HG02678 (cell line): Measurements from ENCODE around the gene AP4E1.
"Not testable (repeated sequence)": the region's sequence is repeated elsewhere in the genome, so short reads cannot be mapped to it uniquely, and the experiment has no call there.

Experiments
- ATAC-seq: cut with Tn5 transposase; IDR thresholded peaks from one replicate; pipeline ENCODE4 v1.9.1; 2021; ENCODE audit warnings: mild to moderate bottlenecking, moderate library complexity; ENCODE audit not compliant: unreplicated experiment

The AP4E1 gene

GRCh38 chr15:50943638-50944037 is 35.2 kb downstream of the AP4E1 start:
- ATAC-seq, result no peak

GRCh38 chr15:50944672-50945071 is 36.2 kb downstream of the AP4E1 start:
- no peak for ATAC-seq

- ATAC-seq, result no peak
Measured at GRCh38 chr15:50945725-50946124, 37.2 kb downstream of the AP4E1 start.

GRCh38 chr15:50950745-50951144 is 42.3 kb downstream of the AP4E1 start:
- not testable (repeated sequence) for ATAC-seq

GRCh38 chr15:50953302-50953701 is 44.8 kb downstream of the AP4E1 start:
- no peak for ATAC-seq

GRCh38 chr15:50954837-50955236 is 46.4 kb downstream of the AP4E1 start:
- ATAC-seq, result not testable (repeated sequence)

- no peak for ATAC-seq
Measured at GRCh38 chr15:50959717-50960116, 51.2 kb downstream of the AP4E1 start.

GRCh38 chr15:50964075-50964474 is 55.6 kb downstream of the AP4E1 start:
- ATAC-seq, result no peak

GRCh38 chr15:50968353-50968752 is 59.9 kb downstream of the AP4E1 start:
- ATAC-seq, result no peak

- ATAC-seq, result no peak
Measured at GRCh38 chr15:50970524-50970923, 62.0 kb downstream of the AP4E1 start.

GRCh38 chr15:50971115-50971514 is 62.6 kb downstream of the AP4E1 start:
- ATAC-seq, result no peak

- ATAC-seq, result no peak
Measured at GRCh38 chr15:50971542-50971941, 63.1 kb downstream of the AP4E1 start.

- no peak for ATAC-seq
Measured at GRCh38 chr15:50973605-50974004, 65.1 kb downstream of the AP4E1 start.

- no peak for ATAC-seq
Measured at GRCh38 chr15:50977162-50977561, 68.7 kb downstream of the AP4E1 start.

- no peak for ATAC-seq
Measured at GRCh38 chr15:50978580-50978979, 70.1 kb downstream of the AP4E1 start.

GRCh38 chr15:50979041-50979440 is 70.6 kb downstream of the AP4E1 start:
- ATAC-seq, result no peak

GRCh38 chr15:50993598-50993997 is 85.1 kb downstream of the AP4E1 start:
- no peak for ATAC-seq

- ATAC-seq, result no peak
Measured at GRCh38 chr15:50996641-50997040, 88.2 kb downstream of the AP4E1 start.

GRCh38 chr15:50997371-50998051 is 89.0 kb downstream of the AP4E1 start:
- ATAC-seq, result no peak

- no peak for ATAC-seq
Measured at GRCh38 chr15:51004103-51004551, 95.6 kb downstream of the AP4E1 start.

GRCh38 chr15:51006336-51006985 is 98.0 kb downstream of the AP4E1 start:
- ATAC-seq, result no peak

GRCh38 chr15:51007131-51007666 is 98.7 kb downstream of the AP4E1 start:
- ATAC-seq, result no peak
